ENCODE results near the gene RING1.

GRCh38 chr6:33171880-33172687 is 36.2 kb upstream of the RING1 start:
- no peak for TF ChIP-seq CTCF (conservative IDR thresholded peaks at IDR 0.05; ENCODE audit: low read length)
- no peak for TF ChIP-seq EZH2phosphoT487 (IDR thresholded peaks at IDR 0.05; ENCODE audit: borderline replicate concordance, low read depth, low read length)
